Measurements from ENCODE around the gene SH2D4B.
A peak's percentile ranks its signal among the peaks of the same experiment; 100 is the strongest.

Gene SH2D4B

GRCh38 chr10:80590585-80591125 is 53.0 kb downstream of the SH2D4B start:
- Mint-ChIP-seq H3K27ac (no peak overlapping the region), H3K36me3 (ENCODE audit: low read depth) (no peaks in the 10 kb centered on the region), H3K27me3 (ENCODE audit: low read depth) (no peaks in the 10 kb centered on the region), H3K4me3 (no peak overlapping the region), H3K4me1 (no peaks in the 10 kb centered on the region), H3K9me3 (peaks cover 17% of the 10 kb centered on the region)
- no peak for TF ChIP-seq CTCF (IDR thresholded peaks at IDR 0.05; ENCODE audit: unreplicated experiment in 3 of 3)

- no peak overlapping the region for H3K4me3 Mint-ChIP-seq
Measured at GRCh38 chr10:80596391-80597257, 58.9 kb downstream of the SH2D4B start.

GRCh38 chr10:80598084-80598798 is 60.5 kb downstream of the SH2D4B start:
- Mint-ChIP-seq H3K4me3 (no peak overlapping the region), H3K9me3 (no peaks in the 10 kb centered on the region), H3K27ac (no peak overlapping the region), H3K36me3 (ENCODE audit: low read depth) (no peaks in the 10 kb centered on the region), H3K4me1 (peaks cover 10% of the 10 kb centered on the region), H3K27me3 (ENCODE audit: low read depth) (no peaks in the 10 kb centered on the region)
- no peak for TF ChIP-seq CTCF (IDR thresholded peaks at IDR 0.05; ENCODE audit: unreplicated experiment in 3 of 3)

More at GRCh38 chr10:80596391-80597257, 58.9 kb downstream of the SH2D4B start:
- H3K27me3 Mint-ChIP-seq (ENCODE audit: low read depth) = no peaks in the 10 kb centered on the region
- H3K9me3 Mint-ChIP-seq = peaks cover 4% of the 10 kb centered on the region
- peak; percentile 55 to 75 (median 62) for TF ChIP-seq CTCF (IDR thresholded peaks at IDR 0.05; ENCODE audit: unreplicated experiment in 3 of 3)
- no peak overlapping the region for H3K27ac Mint-ChIP-seq
- no peaks in the 10 kb centered on the region for H3K36me3 Mint-ChIP-seq (ENCODE audit: low read depth)
- peaks cover 10% of the 10 kb centered on the region for H3K4me1 Mint-ChIP-seq

- H3K27me3 Mint-ChIP-seq (ENCODE audit: low read depth) = no peaks in the 10 kb centered on the region
- H3K36me3 Mint-ChIP-seq (ENCODE audit: low read depth) = no peaks in the 10 kb centered on the region
- no peak overlapping the region for H3K27ac Mint-ChIP-seq
- H3K9me3 Mint-ChIP-seq = no peaks in the 10 kb centered on the region
- peaks cover 10% of the 10 kb centered on the region for H3K4me1 Mint-ChIP-seq
- no peak for TF ChIP-seq CTCF (IDR thresholded peaks at IDR 0.05; ENCODE audit: unreplicated experiment in 3 of 3)
- H3K4me3 Mint-ChIP-seq = no peak overlapping the region
Measured at GRCh38 chr10:80598951-80599350, 61.2 kb downstream of the SH2D4B start.

- H3K4me3 Mint-ChIP-seq = no peak overlapping the region
- H3K27ac Mint-ChIP-seq = no peak overlapping the region
- H3K4me1 Mint-ChIP-seq = peaks cover 10% of the 10 kb centered on the region
- no peaks in the 10 kb centered on the region for H3K9me3 Mint-ChIP-seq
- no peaks in the 10 kb centered on the region for H3K27me3 Mint-ChIP-seq (ENCODE audit: low read depth)
- peak; percentile 66 to 73 (median 68) for TF ChIP-seq CTCF (IDR thresholded peaks at IDR 0.05; ENCODE audit: unreplicated experiment in 3 of 3)
- H3K36me3 Mint-ChIP-seq (ENCODE audit: low read depth) = no peaks in the 10 kb centered on the region
Measured at GRCh38 chr10:80599424-80599847, 61.7 kb downstream of the SH2D4B start.

All from nephron (organoid).